GM21528 (cell line): Measurements from ENCODE around the gene OR52E2.

Experiments
- ATAC-seq: cut with Tn5 transposase; IDR thresholded peaks from one replicate; pipeline ENCODE4 v1.9.1; 2021; ENCODE audit warnings: mild to moderate bottlenecking, moderate library complexity; ENCODE audit not compliant: unreplicated experiment, low FRiP score

OR52E2 gene

DNA sequence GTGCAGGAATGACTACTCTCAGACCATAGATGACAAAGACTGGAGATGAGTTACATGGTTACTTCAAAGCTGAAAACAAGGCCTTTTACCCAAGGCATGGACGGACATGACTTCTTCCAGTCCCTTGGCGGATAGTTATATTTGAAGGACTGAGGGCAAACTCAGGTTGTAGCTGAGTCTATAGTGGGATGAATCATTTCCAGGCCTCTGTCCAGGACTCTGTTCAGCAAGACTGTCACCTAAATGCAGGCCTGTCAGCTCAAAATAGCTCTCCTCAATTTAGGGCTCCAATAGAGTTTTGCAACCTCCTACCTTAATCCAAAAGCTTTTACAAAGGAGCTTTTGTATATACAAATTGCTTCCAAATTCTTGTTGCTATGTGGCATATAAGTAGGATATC lies 37.4 kb downstream of the OR52E2 start:
- ATAC-seq: no peak

DNA sequence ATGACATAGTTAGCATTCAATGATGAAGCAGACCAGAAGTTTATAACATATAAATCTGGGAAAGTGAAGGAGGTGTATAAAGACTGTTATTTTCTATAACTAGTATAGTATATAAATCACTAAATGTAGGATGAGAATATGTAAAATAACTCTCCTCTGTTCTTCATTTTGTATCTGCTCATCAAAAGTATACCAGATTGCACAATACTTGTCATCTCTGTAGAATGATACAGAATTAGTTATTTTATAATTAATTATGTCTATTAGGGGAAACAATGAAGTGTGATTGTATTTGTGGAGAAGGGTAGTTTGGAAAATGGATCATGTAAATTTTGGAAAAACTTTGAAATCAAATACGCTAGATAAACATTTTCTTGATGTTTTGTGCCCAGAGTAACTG lies 46.4 kb downstream of the OR52E2 start:
- no peak for ATAC-seq

DNA sequence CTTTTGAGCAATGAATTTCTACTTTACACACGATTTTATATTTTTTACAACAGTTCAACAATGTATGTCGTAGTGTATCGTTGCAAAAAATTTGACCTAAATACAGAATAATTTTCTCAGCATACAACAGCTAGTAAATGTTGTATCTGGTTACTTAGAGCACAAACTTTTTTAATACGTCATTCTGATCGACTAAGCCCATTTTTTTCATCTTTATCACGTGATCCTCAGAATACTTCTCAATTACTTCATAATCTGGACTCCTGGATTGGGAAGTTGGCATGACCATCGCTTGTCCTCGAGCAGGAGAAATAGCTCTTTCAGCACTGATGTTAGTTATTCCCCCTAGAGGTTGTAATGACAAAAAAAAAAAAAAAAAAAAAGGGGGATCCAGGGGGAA lies 48.2 kb downstream of the OR52E2 start:
- no peak for ATAC-seq
